HEK293 (cell line): ENCODE measurements around the gene CSHL1.
"Not testable (repeated sequence)": the region's sequence is repeated elsewhere in the genome, so short reads cannot be mapped to it uniquely, and the experiment has no call there.

Source experiments
- SETDB1 ChIP-seq: IDR thresholded peaks from one replicate; pipeline ENCODE4 v1.6.1; 2017; ENCODE audit warnings: mild to moderate bottlenecking, low read length, moderate library complexity, mixed read lengths; ENCODE audit not compliant: insufficient read length
- TF ChIP-seq, protein P1 (sequence below): fragments of 450-650 bp; formaldehyde crosslinking; IDR thresholded peaks from 2 replicates; pipeline ENCODE4 v1.5.1; 2016; ENCODE audit warnings: missing biosample characterization, missing genetic modification characterization

DNA sequence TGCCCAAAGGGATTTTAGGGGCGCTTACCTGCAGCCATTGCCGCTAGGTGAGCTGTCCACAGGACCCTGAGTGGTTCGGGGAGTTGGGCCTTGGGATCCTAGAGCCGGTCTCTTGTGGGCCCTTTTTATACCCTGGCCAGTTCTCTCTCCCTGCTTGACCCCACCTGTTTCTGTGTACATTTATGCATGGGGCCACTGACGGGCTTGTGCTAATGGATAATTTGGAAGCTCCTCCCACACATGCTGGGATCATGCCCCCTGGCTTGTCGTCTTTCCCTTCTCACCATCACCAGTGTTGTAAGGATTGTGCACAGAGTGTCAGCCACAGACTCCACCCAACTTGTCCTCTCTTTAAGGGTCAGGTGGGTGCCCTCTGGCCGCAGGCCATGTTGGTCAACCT lies 37.5 kb downstream of the CSHL1 start, which contains the start of gene CSH2:
- TF ChIP-seq, protein P1, sequence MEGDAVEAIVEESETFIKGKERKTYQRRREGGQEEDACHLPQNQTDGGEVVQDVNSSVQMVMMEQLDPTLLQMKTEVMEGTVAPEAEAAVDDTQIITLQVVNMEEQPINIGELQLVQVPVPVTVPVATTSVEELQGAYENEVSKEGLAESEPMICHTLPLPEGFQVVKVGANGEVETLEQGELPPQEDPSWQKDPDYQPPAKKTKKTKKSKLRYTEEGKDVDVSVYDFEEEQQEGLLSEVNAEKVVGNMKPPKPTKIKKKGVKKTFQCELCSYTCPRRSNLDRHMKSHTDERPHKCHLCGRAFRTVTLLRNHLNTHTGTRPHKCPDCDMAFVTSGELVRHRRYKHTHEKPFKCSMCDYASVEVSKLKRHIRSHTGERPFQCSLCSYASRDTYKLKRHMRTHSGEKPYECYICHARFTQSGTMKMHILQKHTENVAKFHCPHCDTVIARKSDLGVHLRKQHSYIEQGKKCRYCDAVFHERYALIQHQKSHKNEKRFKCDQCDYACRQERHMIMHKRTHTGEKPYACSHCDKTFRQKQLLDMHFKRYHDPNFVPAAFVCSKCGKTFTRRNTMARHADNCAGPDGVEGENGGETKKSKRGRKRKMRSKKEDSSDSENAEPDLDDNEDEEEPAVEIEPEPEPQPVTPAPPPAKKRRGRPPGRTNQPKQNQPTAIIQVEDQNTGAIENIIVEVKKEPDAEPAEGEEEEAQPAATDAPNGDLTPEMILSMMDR (tag by site-specific recombination), result not testable (repeated sequence)
- not testable (repeated sequence) for TF ChIP-seq SETDB1
